GM12801 (cell line): ENCODE measurements around the gene RINT1.

Experiments
- CTCF ChIP-seq: IDR thresholded peaks from one replicate; pipeline ENCODE4 v1.5.1; 2011; ENCODE audit warnings: control low read depth; ENCODE audit not compliant: insufficient read length; ENCODE audit errors: extremely low read depth

Gene RINT1

GRCh38 chr7:105583061-105583460 lies 51.1 kb downstream of the RINT1 start:
- no peak for TF ChIP-seq CTCF

- TF ChIP-seq CTCF, result no peak
Measured at GRCh38 chr7:105584165-105584564, 52.2 kb downstream of the RINT1 start.

GRCh38 chr7:105585850-105586500 lies 54.0 kb downstream of the RINT1 start:
- no peak for TF ChIP-seq CTCF

GRCh38 chr7:105587909-105588635 lies 56.1 kb downstream of the RINT1 start:
- TF ChIP-seq CTCF, result no peak

- no peak for TF ChIP-seq CTCF
Measured at GRCh38 chr7:105589356-105590077, 57.5 kb downstream of the RINT1 start.

GRCh38 chr7:105590793-105591192 lies 58.8 kb downstream of the RINT1 start:
- no peak for TF ChIP-seq CTCF

- TF ChIP-seq CTCF, result no peak
Measured at GRCh38 chr7:105591522-105591921, 59.5 kb downstream of the RINT1 start.
